SK-N-SH (cell line): ENCODE measurements around the gene ARHGEF4. TPM values are rescaled to one million over a fixed set of nuclear protein-coding genes. Genes with fewer than 3 reads are reported as not detected.
A peak's percentile ranks its signal among the peaks of the same experiment; 100 is the strongest.

ENCODE experiments used
- CTCF ChIA-PET: fragments of 300-600, 350-600 bp; formaldehyde crosslinking; extraction: SDS; loops from one replicate; lab custom pipeline; 2021; lab: Yijun Ruan, JAX
- POLR2A ChIA-PET: fragments of 350-600 bp; sonication (Branson Sonifier 250); formaldehyde crosslinking; extraction: SDS; loops from one replicate; lab custom pipeline; 2020; ENCODE audit warnings: antibody characterized with exemption, inconsistent platforms; lab: Yijun Ruan, JAX
- DNase-seq: peaks from one replicate; pipeline ENCODE4 v3.0.0; 2012
- H2AFZ ChIP-seq: fragments of 200-600 bp; sonication (generic); 2 replicates; pipeline ENCODE4 v1.8.1; 2016; ENCODE audit warnings: antibody characterized with exemption, mild to moderate bottlenecking, low read depth
- H3F3A ChIP-seq: fragments of 200-600 bp; sonication (generic); replicated peaks from 2 replicates; pipeline ENCODE3; 2016; ENCODE audit warnings: antibody characterized with exemption, mild to moderate bottlenecking; ENCODE audit not compliant: insufficient read depth
- H3K27ac ChIP-seq, 2 experiments: fragments of 200-500 bp in 1 of 2; fragments of 200-600 bp in 1 of 2; sonication (Bioruptor generic) in 1 of 2; sonication (generic), shearing (Covaris generic) in 1 of 2; 2 replicates each; pipeline versions ENCODE4 v1.5.1 to v1.6.1; 2014 to 2016; ENCODE audit warnings: low read depth in 2 of 2, inconsistent platforms in 1 of 2, low read length in 1 of 2, mild to moderate bottlenecking in 1 of 2, mixed read lengths in 1 of 2
- H3K27me3 ChIP-seq: fragments of 200-600 bp; sonication (generic), shearing (Covaris generic); 2 replicates; pipeline ENCODE4 v1.6.1; 2016; ENCODE audit warnings: mixed run types; ENCODE audit not compliant: insufficient read depth
- H3K36me3 ChIP-seq, 2 experiments: fragments of 200-500 bp in 1 of 2; fragments of 200-600 bp in 1 of 2; sonication (Bioruptor generic) in 1 of 2; sonication (generic) in 1 of 2; replicated peaks in 1 of 2; 2 replicates each; pipeline versions ENCODE3 to v1.5.1; 2014 to 2016; ENCODE audit warnings: low read length in 1 of 2, mild to moderate bottlenecking in 1 of 2; ENCODE audit not compliant: insufficient read depth in 2 of 2, control insufficient read depth in 1 of 2
- H3K4me1 ChIP-seq, 2 experiments: fragments of 200-500 bp in 1 of 2; fragments of 200-600 bp in 1 of 2; sonication (Bioruptor generic) in 1 of 2; sonication (generic), shearing (Covaris generic) in 1 of 2; 2 replicates each; pipeline versions ENCODE4 v1.5.1 to v1.6.1; 2014 to 2016; ENCODE audit warnings: low read depth in 1 of 2, low read length in 1 of 2, mixed run types in 1 of 2; ENCODE audit not compliant: insufficient read depth in 2 of 2, control insufficient read depth in 1 of 2
- H3K4me2 ChIP-seq: fragments of 200-600 bp; sonication (generic), shearing (Covaris generic); 2 replicates; pipeline ENCODE4 v1.6.1; 2017; ENCODE audit warnings: mixed run types
- H3K4me3 ChIP-seq, 2 experiments: fragments of 200-500 bp in 1 of 2; fragments of 200-600 bp in 1 of 2; sonication (Bioruptor generic) in 1 of 2; sonication (generic), shearing (Covaris generic) in 1 of 2; 2 replicates each; pipeline versions ENCODE4 v1.5.1 to v1.8.1; 2014 to 2016; ENCODE audit warnings: low read depth in 2 of 2, inconsistent platforms in 1 of 2, low read length in 1 of 2, mild to moderate bottlenecking in 1 of 2, mixed read lengths in 1 of 2, moderate library complexity in 1 of 2
- H3K79me2 ChIP-seq: fragments of 200-600 bp; sonication (generic); 2 replicates; pipeline ENCODE4 v1.8.1; 2017; ENCODE audit warnings: mild to moderate bottlenecking; ENCODE audit not compliant: insufficient read depth
- H3K9ac ChIP-seq: fragments of 200-600 bp; sonication (generic); 2 replicates; pipeline ENCODE4 v1.6.1; 2017; ENCODE audit warnings: mixed run types
- H3K9me2 ChIP-seq: fragments of 200-600 bp; sonication (generic); 2 replicates; pipeline ENCODE4 v1.6.1; 2017; ENCODE audit warnings: mixed run types
- H3K9me3 ChIP-seq: fragments of 200-600 bp; sonication (generic); 2 replicates; pipeline ENCODE4 v1.6.1; 2017; ENCODE audit warnings: mixed run types, mild to moderate bottlenecking, moderate library complexity
- H4K20me1 ChIP-seq: fragments of 200-600 bp; sonication (generic); 2 replicates; pipeline ENCODE4 v1.6.1; 2017; ENCODE audit warnings: mild to moderate bottlenecking, mixed run types; ENCODE audit not compliant: insufficient read depth
- CTCF ChIP-seq: fragments of 200-600 bp; sonication (generic); IDR thresholded peaks from 2 replicates; pipeline ENCODE4 v1.6.1; 2017; ENCODE audit warnings: antibody characterized with exemption, mild to moderate bottlenecking, moderate library complexity
- ELF1 ChIP-seq: IDR thresholded peaks from 2 replicates; pipeline ENCODE4 v1.4.0; 2012
- EZH2phosphoT487 ChIP-seq: fragments of 200-600 bp; sonication (generic); IDR thresholded peaks from 2 replicates; pipeline ENCODE4 v1.6.1; 2017; ENCODE audit warnings: low read depth, mixed run types, mild to moderate bottlenecking, antibody characterized with exemption, moderate library complexity, borderline replicate concordance
- FOSL2 ChIP-seq: IDR thresholded peaks from 2 replicates; pipeline ENCODE4 v1.4.0; 2012; ENCODE audit warnings: low read depth, mild to moderate bottlenecking, moderate library complexity, borderline replicate concordance
- GATA2 ChIP-seq: sonication (generic); formaldehyde crosslinking; IDR thresholded peaks from 2 replicates; pipeline ENCODE4 v1.5.0; 2020; ENCODE audit warnings: mild to moderate bottlenecking, missing genetic modification reagents
- JUND ChIP-seq: IDR thresholded peaks from 2 replicates; pipeline ENCODE4 v1.4.0; 2012
- MAX ChIP-seq: IDR thresholded peaks from 2 replicates; pipeline ENCODE4 v1.4.0; 2012; ENCODE audit warnings: low read depth
- MXI1 ChIP-seq: IDR thresholded peaks from 2 replicates; pipeline ENCODE4 v1.6.1; 2012; ENCODE audit warnings: mild to moderate bottlenecking, low read depth, low read length, improper control_type of control experiment
- NFIC ChIP-seq: IDR thresholded peaks from 2 replicates; pipeline ENCODE4 v1.4.0; 2012; ENCODE audit warnings: borderline replicate concordance
- NRF1 ChIP-seq: IDR thresholded peaks from 2 replicates; pipeline ENCODE4 v1.6.1; 2012; ENCODE audit warnings: low read depth, mild to moderate bottlenecking, low read length
- PBX3 ChIP-seq: IDR thresholded peaks from 2 replicates; pipeline ENCODE4; 2012
- RAD21 ChIP-seq: IDR thresholded peaks from 2 replicates; pipeline ENCODE4 v1.6.1; 2012; ENCODE audit warnings: mild to moderate bottlenecking, low read length
- REST ChIP-seq: IDR thresholded peaks from 2 replicates; pipeline ENCODE4 v1.6.1; 2012; ENCODE audit warnings: mild to moderate bottlenecking, low read depth, low read length, moderate library complexity
- RFX5 ChIP-seq: IDR thresholded peaks from 2 replicates; pipeline ENCODE4 v1.6.1; 2012; ENCODE audit warnings: mild to moderate bottlenecking, improper control_type of control experiment, low read length
- RXRA ChIP-seq: IDR thresholded peaks from 2 replicates; pipeline ENCODE4 v1.4.0; 2012; ENCODE audit warnings: low read depth, mild to moderate bottlenecking, borderline replicate concordance
- SIN3A ChIP-seq: IDR thresholded peaks from 2 replicates; pipeline ENCODE4 v1.6.1; 2012; ENCODE audit warnings: low read depth, mild to moderate bottlenecking, low read length, moderate library complexity, borderline replicate concordance
- SMC3 ChIP-seq: IDR thresholded peaks from 2 replicates; pipeline ENCODE4 v1.6.1; 2012; ENCODE audit warnings: low read depth, low read length, improper control_type of control experiment
- TAF1 ChIP-seq: IDR thresholded peaks from 2 replicates; pipeline ENCODE4 v1.6.1; 2012; ENCODE audit warnings: low read depth, mild to moderate bottlenecking, low read length, moderate library complexity, borderline replicate concordance
- TCF12 ChIP-seq: IDR thresholded peaks from 2 replicates; pipeline ENCODE4 v1.4.0; 2012
- TEAD4 ChIP-seq: IDR thresholded peaks from 2 replicates; pipeline ENCODE4 v1.4.0; 2012; ENCODE audit warnings: mild to moderate bottlenecking, borderline replicate concordance; ENCODE audit not compliant: insufficient read depth
- USF2 ChIP-seq: fragments of 150-350 bp; IDR thresholded peaks from 2 replicates; pipeline ENCODE4 v1.6.1; 2017; ENCODE audit warnings: antibody characterized with exemption, low read length, low read depth, borderline replicate concordance
- ZBTB33 ChIP-seq: IDR thresholded peaks from 2 replicates; pipeline ENCODE4 v1.4.0; 2012; ENCODE audit warnings: low read depth, borderline replicate concordance
- WGBS: methylation state at CpG from one replicate; pipeline ENCODE4 v1.1.6; 2017; ENCODE audit warnings: low lambda C conversion rate; 5-methylcytosine and 5-hydroxymethylcytosine counted together
- polyA plus RNA-seq, 3 experiments: library from polyadenylated mRNA; depleted of rRNA; stranded (reverse); fragments of >200 nt; gene quantifications; 2 replicates each; pipeline ENCODE4 v1.2.3, GENCODE V29; 2012

The ARHGEF4 gene
- polyA plus RNA-seq, 1 of the 3 experiments (the other 2 are of a cell fraction): 2.3 TPM

- Histone ChIP-seq H3K79me2 (no peaks in the 10 kb centered on the region), H2AFZ (peak overlapping the region; percentile 94)
- TF ChIP-seq TCF12 (no peak), ELF1 (0 out of 2 replicates have a peak, but pooled peaks have one; percentile 21), USF2 (no peak), SIN3A (no peak), RAD21 (peak; percentile 90), PBX3 (no peak), RFX5 (no peak), RXRA (no peak), JUND (no peak), ZBTB33 (no peak), SMC3 (peak; percentile 74), MAX (peak; percentile 56), GATA2 (CRISPR knock-in tag) (no peak), CTCF (peak; percentile 73), FOSL2 (no peak), TEAD4 (no peak), MXI1 (no peak), NRF1 (no peak), NFIC (no peak), TAF1 (peak; percentile 13; the same call in 1 of the 2 replicates), EZH2phosphoT487 (no peak), REST (no peak)
These were observed 39.0 kb upstream of the ARHGEF4 start for GRCh38 chr2:130797493-130798435.

More at GRCh38 chr2:130797493-130798435, 39.0 kb upstream of the ARHGEF4 start:
- peak; percentile 93 for DNase-seq
- peak overlapping the region; percentile 68 to 85 for H3K27ac ChIP-seq
- no peaks in the 10 kb centered on the region for H3K36me3 ChIP-seq
- peak overlapping the region; percentile 81 for H3K9ac ChIP-seq
- CTCF ChIA-PET: interaction anchor here (0.6 to 7.1 kb wide), 61 partner anchors 9 to 537 kb away, joined by 3 to 249 read pairs (median 4); partner anchors contain the start of genes ARHGEF4, GPR148, IMP4 and PTPN18
- no peaks in the 10 kb centered on the region for H3K27me3 ChIP-seq
- H3F3A ChIP-seq: no peaks in the 10 kb centered on the region
- H3K9me3 ChIP-seq: no peaks in the 10 kb centered on the region
- POLR2A ChIA-PET: interaction anchor here (0.6 to 2.1 kb wide), 4 partner anchors 22 to 405 kb away, joined by 3 to 6 read pairs (median 4); no protein-coding TSS in a partner anchor
- H3K4me1 ChIP-seq: peaks cover 0 to 11% of the 10 kb centered on the region in 2 experiments; a peak in 1 of 4 replicates
- 0% methylated on average over 6 of the region's 96 CpGs for WGBS
- no peaks in the 10 kb centered on the region for H4K20me1 ChIP-seq
- H3K4me2 ChIP-seq: peak overlapping the region; percentile 95
- H3K9me2 ChIP-seq: no peaks in the 10 kb centered on the region
- H3K4me3 ChIP-seq: peak overlapping the region; percentile 79 to 85
